WTC11 (cell line): Measurements from ENCODE around the gene C5orf58.

Experiments
- CTCF ChIP-seq: fragments of 200-600 bp; IDR thresholded peaks from 2 replicates; pipeline ENCODE4 v1.8.0; 2022; ENCODE audit warnings: antibody characterized with exemption
- EMX1 ChIP-seq: fragments of 250-450 bp; sonication (Bioruptor Pico); IDR thresholded peaks from 2 replicates; pipeline ENCODE4 v1.8.0; 2021; ENCODE audit warnings: mild to moderate bottlenecking
- TEAD4 ChIP-seq: sonication (generic); formaldehyde crosslinking; IDR thresholded peaks from 2 replicates; pipeline ENCODE4 v1.8.0; 2022; ENCODE audit warnings: mild to moderate bottlenecking, missing genetic modification reagents
- USF2 ChIP-seq: sonication (generic); formaldehyde crosslinking; IDR thresholded peaks from 2 replicates; pipeline ENCODE4 v1.8.1; 2023; ENCODE audit warnings: mild to moderate bottlenecking, missing genetic modification reagents, moderate library complexity

GRCh38 chr5:170279459-170279817, 46.7 kb downstream of the C5orf58 start:
- no peak for TF ChIP-seq EMX1
- no peak for TF ChIP-seq TEAD4 (CRISPR knock-in tag)
- no peak for TF ChIP-seq CTCF
- no peak for TF ChIP-seq USF2
